Measurements from ENCODE around the gene ADD3. TPM values are rescaled to one million over a fixed set of nuclear protein-coding genes. Genes with fewer than 3 reads are reported as not detected.
"Not testable (repeated sequence)": the region's sequence is repeated elsewhere in the genome, so short reads cannot be mapped to it uniquely, and the experiment has no call there.

ADD3 gene
- total RNA-seq, 2 donors from 2014 or later, result 91.1 to 659 TPM

DNA sequence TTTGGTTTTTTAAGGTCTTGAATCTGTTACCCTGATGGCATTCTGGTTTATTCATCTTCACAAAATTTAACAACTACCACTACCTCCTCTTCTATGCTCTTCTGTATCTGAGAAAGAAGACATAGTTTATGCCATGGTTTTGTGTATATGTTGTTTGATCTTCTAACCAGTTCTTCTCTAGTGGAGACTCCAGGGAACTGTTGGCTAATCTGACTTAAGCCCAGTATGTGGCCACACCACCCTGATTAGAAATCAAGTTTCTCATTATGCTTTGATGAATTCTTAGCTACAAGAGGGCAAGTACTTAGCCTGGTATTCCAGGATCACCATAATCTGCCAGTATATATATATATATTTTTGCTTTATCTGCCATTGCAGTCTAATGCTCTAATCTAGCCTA lies 100.1 kb downstream of the ADD3 start:
- TF ChIP-seq, protein P1, sequence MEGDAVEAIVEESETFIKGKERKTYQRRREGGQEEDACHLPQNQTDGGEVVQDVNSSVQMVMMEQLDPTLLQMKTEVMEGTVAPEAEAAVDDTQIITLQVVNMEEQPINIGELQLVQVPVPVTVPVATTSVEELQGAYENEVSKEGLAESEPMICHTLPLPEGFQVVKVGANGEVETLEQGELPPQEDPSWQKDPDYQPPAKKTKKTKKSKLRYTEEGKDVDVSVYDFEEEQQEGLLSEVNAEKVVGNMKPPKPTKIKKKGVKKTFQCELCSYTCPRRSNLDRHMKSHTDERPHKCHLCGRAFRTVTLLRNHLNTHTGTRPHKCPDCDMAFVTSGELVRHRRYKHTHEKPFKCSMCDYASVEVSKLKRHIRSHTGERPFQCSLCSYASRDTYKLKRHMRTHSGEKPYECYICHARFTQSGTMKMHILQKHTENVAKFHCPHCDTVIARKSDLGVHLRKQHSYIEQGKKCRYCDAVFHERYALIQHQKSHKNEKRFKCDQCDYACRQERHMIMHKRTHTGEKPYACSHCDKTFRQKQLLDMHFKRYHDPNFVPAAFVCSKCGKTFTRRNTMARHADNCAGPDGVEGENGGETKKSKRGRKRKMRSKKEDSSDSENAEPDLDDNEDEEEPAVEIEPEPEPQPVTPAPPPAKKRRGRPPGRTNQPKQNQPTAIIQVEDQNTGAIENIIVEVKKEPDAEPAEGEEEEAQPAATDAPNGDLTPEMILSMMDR (IDR thresholded peaks at IDR 0.05), result no peak

DNA sequence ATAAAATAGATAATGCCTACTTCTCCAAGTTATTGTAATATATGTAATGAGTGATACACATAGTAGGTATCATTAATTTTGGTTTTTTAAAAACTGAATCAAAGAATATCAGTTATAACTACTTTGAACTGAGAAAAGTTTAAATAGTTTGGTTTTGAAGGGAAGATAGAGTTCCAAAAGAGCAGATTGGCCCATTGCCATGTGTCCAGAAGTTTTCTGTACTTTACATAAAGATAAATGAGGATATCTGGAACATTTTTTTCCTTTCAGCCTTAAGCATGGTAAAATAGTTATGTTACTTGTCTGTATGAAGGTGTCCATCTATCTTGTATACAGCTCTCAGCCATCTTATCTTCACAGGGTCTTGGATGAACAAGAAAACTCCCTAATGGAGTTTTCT lies 101.7 kb downstream of the ADD3 start:
- DNase-seq (ENCODE audit: low spot score), result no peak
- Histone ChIP-seq H3K4me1 (ENCODE audit: control insufficient read depth in 1 of 2, low read depth in 2 of 2) (peaks cover 4 to 16% of the 10 kb centered on the region in 2 donors), H3K27me3 (replicated peaks; ENCODE audit: insufficient read depth) (no peaks in the 10 kb centered on the region), H3K9me3 (no peaks in the 10 kb centered on the region), H3K27ac (no peak overlapping the region), H3K36me3 (peaks cover 4% of the 10 kb centered on the region), H3K4me3 (no peak overlapping the region)
- TF ChIP-seq, protein P1 (IDR thresholded peaks at IDR 0.05), result no peak
- ATAC-seq (ENCODE audit: insufficient number of reproducible peaks, low FRiP score, low read depth), result no peak

More for the DNA sequence above, 100.1 kb downstream of the ADD3 start:
- DNase-seq (ENCODE audit: low spot score) (no peak), ATAC-seq (ENCODE audit: insufficient number of reproducible peaks, low FRiP score, low read depth) (no peak)
- H3K27ac ChIP-seq, result peak overlapping the region in 1 of 2 donors; percentile 16
- H3K9me3 ChIP-seq, result no peaks in the 10 kb centered on the region
- peaks cover 3% of the 10 kb centered on the region for H3K36me3 ChIP-seq
- no peaks in the 10 kb centered on the region for H3K27me3 ChIP-seq (replicated peaks; ENCODE audit: insufficient read depth)
- H3K4me3 ChIP-seq, result no peak overlapping the region
- peaks cover 4 to 16% of the 10 kb centered on the region in 2 donors for H3K4me1 ChIP-seq (ENCODE audit: control insufficient read depth in 1 of 2, low read depth in 2 of 2)

DNA sequence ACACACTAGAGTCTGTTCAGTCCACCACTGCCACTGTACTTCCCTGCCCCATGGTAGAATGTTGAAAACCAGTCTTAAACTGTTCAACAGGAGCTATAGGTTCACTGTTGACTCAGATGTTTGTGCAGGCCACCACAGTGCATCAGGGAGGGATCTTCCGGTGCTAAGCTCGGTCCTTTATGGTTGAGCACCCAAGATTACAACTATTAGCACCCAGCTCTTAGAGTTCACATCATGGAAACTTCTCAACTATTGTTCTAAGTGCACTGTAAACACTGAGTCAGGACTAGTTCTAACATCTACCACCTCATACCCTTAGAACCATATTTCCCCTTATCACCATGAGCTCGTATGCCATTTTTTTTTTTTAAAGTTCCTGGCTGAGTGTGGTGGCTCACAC lies 102.6 kb downstream of the ADD3 start:
- H3K4me1 ChIP-seq (ENCODE audit: control insufficient read depth in 1 of 2, low read depth in 2 of 2), result peaks cover 4 to 16% of the 10 kb centered on the region in 2 donors
- no peak overlapping the region for H3K27ac ChIP-seq
- no peak overlapping the region for H3K4me3 ChIP-seq
- DNase-seq (ENCODE audit: low spot score) (no peak), ATAC-seq (ENCODE audit: insufficient number of reproducible peaks, low FRiP score, low read depth) (no peak)
- TF ChIP-seq, protein P1 (IDR thresholded peaks at IDR 0.05), result no peak
- no peaks in the 10 kb centered on the region for H3K9me3 ChIP-seq
- H3K27me3 ChIP-seq (replicated peaks; ENCODE audit: insufficient read depth), result no peaks in the 10 kb centered on the region
- H3K36me3 ChIP-seq, result peaks cover 4% of the 10 kb centered on the region

DNA sequence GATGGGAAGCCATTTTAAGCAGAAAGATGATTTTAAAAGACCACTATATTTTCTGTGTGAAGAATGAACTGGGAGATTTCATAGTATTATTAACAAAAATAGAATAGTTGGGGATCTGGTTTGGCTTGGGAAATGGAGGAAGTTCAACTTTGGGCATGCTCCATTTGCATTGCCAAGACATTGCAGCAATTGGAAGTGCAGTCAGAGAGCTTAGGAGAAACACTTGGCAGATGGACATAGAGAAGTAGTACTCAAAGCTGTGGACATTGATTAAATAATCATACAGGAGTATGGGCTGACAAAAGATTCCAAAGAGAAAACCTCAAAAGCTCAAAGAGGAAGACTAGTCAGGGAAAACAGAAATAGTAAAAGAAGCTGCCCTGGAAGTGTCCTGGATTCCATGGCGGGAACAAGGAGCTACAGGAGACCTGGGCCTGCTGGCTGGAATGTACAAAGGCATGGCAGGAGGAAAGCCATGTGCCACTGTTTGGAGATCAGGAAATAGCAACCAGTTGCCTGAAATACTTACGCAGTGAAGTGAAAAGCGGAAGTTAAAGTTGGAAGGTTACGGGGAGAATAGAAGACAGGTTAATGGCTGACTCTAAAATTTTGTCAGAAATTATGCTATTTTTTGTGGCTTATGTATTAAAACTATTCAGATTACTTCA lies 106.0 kb downstream of the ADD3 start:
- no peak overlapping the region for H3K4me3 ChIP-seq
- DNase-seq (ENCODE audit: low spot score) (no peak), ATAC-seq (ENCODE audit: insufficient number of reproducible peaks, low FRiP score, low read depth) (no peak)
- peaks cover 9% of the 10 kb centered on the region for H3K36me3 ChIP-seq
- H3K27ac ChIP-seq, result no peak overlapping the region
- no peaks in the 10 kb centered on the region for H3K9me3 ChIP-seq
- no peaks in the 10 kb centered on the region for H3K27me3 ChIP-seq (replicated peaks; ENCODE audit: insufficient read depth)
- H3K4me1 ChIP-seq (ENCODE audit: control insufficient read depth in 1 of 2, low read depth in 2 of 2), result peaks cover 7 to 19% of the 10 kb centered on the region in 2 donors
- TF ChIP-seq, protein P1 (IDR thresholded peaks at IDR 0.05), result no peak

DNA sequence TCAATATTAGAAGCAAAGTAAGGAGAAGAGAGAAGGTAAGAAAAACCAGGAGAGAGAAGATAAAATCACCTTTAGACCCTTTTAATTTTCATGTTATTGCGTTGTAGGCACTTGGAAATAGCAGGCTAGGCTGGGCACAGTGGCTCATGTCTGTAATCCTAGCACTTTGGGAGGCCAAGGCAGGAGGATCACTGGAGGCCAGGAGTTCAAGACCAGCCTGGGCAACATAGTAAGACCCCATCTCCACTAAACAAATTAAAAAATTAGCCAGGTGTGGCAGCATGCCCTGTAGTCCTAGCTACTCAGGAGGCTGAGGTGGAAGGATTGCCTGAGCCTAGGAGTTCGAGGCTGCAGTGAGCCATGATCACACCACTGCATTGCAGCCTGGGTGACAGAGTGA lies 106.9 kb downstream of the ADD3 start:
- H3K27me3 ChIP-seq (replicated peaks; ENCODE audit: insufficient read depth); DNase-seq (ENCODE audit: low spot score); H3K9me3 ChIP-seq; H3K36me3 ChIP-seq; H3K27ac ChIP-seq; H3K4me3 ChIP-seq; ATAC-seq (ENCODE audit: insufficient number of reproducible peaks, low FRiP score, low read depth): not testable (repeated sequence)
- H3K4me1 ChIP-seq (ENCODE audit: control insufficient read depth in 1 of 2, low read depth in 2 of 2), result peaks cover 7 to 28% of the 10 kb centered on the region in 2 donors
